GM18511 (cell line): Measurements from ENCODE around the gene LRIG3.
"Not testable (repeated sequence)": the region's sequence is repeated elsewhere in the genome, so short reads cannot be mapped to it uniquely, and the experiment has no call there.

Experiments used
- ATAC-seq: cut with Tn5 transposase; IDR thresholded peaks from one replicate; pipeline ENCODE4 v1.9.1; 2021; ENCODE audit warnings: mild to moderate bottlenecking, moderate library complexity; ENCODE audit not compliant: unreplicated experiment

The LRIG3 gene

DNA sequence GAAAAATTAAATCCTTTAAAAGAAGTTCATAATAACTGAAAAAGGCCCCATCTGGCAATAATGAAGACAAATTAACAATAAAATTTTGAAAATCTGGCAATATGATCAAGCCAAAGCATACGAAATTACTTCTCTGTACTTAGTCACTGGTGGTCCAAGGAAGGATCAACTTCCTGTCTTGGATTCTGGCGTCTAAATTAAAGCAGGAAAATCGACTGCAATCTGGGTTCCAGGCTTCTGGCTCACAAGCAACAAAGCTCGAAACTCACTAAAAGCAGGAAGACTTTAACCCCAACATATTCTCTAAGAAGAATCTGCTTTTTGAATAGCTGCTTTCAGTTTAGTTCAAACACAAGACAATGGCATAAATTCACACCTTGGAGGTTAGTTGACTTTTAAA is 49.7 kb downstream of the LRIG3 start:
- ATAC-seq: no peak

DNA sequence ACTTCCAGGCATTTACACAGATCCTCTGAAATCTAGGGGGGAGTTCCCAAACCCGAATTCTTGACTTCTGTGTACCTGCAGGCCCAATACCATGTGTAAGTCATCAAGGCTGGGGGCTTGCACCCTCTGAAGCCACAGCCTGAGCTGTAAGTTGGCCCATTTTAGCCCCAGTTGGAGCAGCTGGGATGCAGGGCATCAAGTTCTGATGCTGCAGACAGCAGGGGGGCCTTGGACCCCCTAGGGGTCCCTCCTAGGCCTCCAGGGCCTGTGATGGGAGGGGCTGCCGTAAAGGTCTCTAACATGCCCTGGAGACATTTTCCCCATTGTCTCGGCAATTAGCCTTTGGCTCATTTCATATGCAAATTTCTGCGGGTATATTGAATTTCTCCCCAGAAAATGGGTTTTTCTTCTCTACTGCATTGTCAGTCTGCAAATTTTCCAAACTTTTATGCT is 59.5 kb downstream of the LRIG3 start:
- no peak for ATAC-seq

DNA sequence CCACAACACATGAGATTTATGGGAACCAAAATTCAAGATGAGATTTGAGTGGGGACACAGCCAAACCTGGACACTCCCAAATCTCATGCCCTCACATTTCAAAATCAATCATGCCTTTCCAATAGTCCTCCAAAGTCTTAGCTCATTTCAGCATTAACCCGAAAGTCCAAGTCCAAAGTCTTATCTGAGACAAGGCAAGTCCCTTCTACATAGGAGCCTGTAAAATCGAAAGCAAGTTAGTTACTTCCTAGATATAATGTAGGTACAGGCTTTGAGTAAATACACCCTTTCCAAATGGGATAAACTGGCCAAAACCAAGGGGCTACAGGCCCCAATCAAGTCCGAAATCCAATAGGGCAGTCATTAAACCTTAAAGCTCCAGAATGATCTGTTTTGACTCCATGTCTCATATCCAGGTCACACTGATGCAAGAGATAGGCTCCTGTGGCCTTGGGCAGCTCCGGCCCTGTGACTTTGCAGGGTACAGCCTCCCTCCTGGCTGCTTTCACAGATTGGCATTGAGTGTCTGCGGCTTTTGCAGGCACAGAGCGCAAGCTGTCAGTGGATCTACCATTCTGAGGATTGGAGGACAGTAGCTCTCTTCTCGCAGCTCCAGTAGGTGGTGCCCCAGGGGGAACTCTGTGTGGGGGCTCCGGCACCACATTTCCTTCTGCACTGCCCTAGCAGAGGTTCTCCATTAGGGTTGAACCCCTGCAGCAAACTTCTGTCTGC is 60.1 kb downstream of the LRIG3 start:
- no peak for ATAC-seq

DNA sequence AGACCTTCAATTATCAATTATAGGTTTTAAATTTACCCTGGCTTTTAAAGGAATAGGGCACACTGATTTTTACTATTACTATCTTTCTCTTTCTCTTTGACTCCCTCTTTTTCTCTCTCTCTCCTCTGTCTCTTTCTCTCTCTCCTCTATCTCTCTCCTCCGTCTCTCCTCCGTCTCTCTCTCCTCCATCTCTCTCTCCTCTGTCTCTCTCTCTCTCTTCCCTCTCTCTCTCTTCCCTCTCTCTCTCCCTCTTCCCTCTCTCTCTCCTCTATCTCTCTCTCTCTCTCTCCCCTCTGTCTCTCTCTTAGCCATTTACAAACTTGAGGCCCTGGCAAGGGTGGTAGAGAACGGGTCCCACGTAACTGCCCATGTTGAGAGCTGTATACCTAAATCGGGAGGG is 62.3 kb downstream of the LRIG3 start:
- no peak for ATAC-seq

DNA sequence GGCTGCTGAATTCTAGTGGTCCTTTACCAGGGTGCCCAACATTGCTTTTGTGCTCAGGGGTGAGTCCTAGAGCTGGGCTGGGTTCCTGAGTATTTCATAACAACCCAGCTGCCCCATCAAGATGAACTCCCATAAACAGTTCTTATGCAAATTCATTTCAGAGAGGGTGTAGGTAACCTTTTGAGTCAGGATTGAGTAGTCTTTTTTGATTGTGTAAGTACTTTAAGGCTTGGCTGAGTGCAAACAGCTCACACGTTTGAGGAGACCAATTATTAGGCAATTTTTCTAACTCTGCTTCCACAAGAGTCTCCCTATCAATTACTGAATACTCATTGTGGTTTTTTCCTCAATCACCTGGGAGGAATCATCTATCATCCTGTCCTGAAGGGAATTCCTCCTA is 63.1 kb downstream of the LRIG3 start:
- not testable (repeated sequence) for ATAC-seq

DNA sequence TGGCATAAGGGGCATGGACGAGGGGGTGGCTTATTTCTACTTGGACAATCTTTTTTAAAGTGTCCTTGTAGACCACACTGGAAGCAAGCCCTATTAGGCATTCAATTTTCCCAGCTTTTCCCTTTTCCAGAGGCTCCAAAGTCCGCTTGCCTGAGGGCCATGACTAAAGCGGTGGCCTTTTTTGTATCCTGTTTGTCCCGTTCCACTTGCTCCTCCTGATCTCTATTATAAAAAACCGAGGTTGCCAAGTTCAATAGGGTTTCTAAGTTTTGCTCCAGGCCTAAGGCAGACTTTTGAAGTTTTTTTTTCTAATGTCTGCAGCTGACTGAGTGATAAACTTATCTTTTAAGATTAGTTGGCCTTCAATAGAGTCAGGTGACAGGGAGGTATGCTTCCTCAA is 64.7 kb downstream of the LRIG3 start:
- not testable (repeated sequence) for ATAC-seq

DNA sequence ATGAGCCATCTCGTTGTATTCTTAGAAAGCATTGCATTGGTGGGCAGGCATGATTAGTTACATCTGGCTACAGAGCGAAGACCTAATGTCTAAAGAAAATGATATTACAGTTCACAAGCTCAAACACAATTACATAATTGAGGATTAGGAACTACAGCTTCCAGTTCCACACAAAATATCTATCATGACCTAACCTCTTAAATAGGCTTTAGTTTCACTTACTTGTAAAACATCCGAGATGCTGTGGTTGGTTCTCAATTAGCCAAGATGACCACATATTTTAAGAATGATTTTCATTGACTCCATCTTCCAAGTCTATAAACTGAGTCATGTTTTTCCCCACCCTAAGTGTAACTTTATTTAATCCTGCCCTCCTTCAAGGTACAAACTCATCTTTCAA is 69.5 kb downstream of the LRIG3 start:
- no peak for ATAC-seq

DNA sequence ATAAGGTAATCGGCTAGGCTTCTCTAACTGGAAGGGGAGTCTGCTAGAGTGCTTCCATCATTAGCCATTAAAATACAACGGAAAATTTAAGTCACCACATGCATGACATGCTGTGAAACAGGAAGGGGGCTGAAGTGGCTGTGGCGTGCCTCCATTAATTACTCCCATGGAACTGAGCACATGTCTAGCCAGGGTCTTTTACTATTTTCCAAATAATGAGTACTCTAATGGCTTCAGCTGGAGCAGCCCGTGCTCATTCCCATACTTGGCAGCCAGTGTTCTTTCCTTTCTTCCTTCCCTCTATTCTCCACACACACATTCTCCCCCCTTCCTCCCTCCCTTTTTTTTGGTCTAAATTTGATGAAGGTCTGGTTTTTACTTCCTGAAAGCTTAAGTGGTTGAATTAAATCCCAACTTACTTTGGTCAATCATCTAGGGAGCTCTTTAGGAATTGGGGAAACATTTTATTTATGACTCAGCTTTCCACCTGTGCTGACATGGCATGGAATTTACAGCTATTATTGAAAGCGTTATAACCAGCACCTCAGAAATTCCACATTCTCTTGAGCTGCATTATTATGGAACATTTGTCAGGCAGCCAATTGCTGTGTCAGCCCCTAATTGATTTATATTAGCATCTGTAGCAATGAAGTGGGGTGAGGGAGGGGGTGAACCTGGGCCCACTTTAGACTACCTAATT is 72.3 kb downstream of the LRIG3 start:
- ATAC-seq: no peak

DNA sequence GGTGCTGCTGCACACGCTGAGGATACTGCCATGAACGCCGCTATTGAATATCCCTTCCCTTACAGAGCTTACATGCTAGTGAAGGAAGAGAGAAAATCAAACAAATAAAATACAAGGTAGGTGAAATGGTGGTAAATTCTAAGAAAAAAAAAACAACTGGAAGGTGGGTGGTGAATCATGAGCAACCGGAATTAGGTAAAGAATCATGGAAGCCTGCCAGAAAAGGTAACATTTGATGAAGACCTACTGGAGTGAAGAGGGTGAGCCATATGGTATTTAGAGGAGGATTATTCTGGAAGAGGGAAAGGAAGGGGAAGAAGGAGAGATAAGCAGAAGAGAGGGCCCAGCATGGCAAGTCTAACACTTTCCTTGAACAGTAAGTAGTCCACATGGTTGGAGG is 76.1 kb downstream of the LRIG3 start:
- no peak for ATAC-seq

DNA sequence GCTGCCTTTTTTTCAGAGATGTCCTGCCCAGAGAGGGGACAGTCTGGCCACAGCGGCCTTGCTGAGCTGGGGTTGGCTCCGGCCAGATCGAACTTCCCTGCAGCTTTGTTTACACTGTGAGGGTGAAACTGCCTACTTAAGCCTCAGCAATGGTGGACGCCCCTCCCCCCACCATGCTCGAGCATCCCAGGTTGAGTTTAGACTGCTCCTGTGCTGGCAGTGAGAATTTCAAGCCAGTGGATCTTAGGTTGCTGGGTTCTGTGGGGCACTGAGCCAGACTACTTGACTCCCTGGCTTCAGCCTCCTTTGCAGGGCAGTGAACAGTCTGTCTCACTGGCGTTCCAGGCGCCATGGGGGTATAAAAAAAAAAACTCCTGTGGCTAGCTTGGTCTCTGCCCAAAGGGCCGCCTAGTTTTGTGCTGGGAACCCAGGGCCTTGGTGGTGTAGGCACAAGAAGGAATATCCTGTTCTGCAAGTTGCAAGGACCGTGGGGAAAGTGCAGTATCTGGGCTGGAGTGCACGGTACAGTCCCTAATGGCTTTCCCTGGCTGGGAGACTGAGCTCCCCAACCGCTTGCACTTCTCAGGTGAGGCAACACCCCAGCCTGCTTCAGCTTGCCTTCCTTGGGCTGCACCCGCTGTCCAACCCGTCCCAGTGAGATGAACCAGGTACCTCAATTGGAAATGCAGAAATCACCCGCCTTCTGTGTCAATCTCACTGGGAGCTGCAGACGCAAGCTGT is 79.1 kb downstream of the LRIG3 start:
- ATAC-seq: no peak

DNA sequence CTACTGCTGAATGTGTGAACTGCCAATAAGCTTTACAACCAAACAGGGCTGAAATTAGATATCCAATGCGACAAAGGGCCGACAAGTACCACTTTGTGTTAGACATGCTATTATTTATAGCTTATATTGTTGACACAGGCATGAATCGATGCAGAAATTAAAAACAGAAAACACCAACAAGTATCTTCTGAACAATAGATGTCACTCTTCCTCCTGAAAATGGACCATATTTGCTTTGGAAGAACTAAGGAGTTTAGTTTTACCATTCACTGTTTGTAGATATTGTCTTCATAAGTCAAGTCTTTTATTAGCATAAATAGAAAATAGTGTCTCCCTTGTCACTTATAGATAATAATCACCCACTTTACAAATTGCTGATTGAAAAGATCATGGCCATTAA is 86.5 kb downstream of the LRIG3 start:
- ATAC-seq: no peak

DNA sequence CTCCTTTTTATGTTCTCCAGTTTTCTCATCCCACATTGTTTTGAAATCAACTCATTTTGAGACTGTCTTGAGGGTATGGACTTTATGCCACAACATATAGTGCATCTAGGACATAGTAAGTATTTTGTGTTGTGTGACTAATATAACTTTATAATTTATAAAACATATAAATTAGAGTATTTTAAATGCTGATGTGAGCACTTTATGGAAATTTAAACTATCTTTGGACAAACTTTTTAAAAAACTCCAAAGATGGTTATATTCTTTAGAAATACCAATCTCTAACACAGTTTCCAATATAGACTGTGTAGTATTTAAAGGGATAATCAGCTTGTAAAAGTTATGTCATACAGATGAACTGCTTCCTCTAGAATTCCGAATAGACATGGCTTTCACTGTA is 87.4 kb downstream of the LRIG3 start:
- ATAC-seq: no peak
